Activated CD4-positive, CD25-positive, alpha-beta regulatory T cell treated with anti-CD3 and anti-CD28 coated beads, Interleukin-2, amount 50 U/mL, for 16 hours (primary cell): Measurements from ENCODE around the gene CPAMD8.
A peak's percentile ranks its signal among the peaks of the same experiment; 100 is the strongest.
"Not testable (repeated sequence)": the region's sequence is repeated elsewhere in the genome, so short reads cannot be mapped to it uniquely, and the experiment has no call there.

Source experiments
- DNase-seq: peaks from one replicate; pipeline ENCODE4 v3.0.0-alpha.2; 2020; ENCODE audit warnings: low read depth, low spot score

CPAMD8 gene

DNA sequence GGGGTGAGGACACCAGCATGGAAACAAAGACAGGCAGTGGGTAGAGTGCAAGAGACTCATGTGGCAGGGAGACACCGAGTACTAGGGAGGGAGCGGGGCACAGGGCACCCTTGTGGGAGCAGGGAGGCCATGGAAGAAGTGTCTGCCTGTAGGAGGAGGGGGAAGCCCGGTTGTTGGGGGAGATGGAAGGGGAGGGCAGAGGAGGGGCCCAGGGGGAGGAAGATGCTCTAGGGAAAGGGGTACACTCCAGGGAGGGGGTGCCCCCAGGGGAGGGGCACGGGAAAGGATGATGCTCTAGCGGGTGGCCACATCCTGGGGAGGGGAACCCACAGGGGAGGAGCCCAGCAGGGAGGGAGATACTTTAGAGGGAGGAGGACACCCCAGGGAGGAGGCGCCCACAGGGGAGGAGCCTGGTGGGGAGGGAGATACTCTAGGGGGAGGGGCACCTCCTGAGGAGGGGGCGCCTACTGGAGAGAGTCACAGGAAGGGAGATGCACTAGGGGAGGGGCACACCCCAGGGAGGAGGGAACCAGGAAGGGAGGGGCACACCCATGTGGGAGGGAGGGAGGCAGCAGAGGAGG lies 24.9 kb downstream of the CPAMD8 start:
- DNase-seq: peak; percentile 59

DNA sequence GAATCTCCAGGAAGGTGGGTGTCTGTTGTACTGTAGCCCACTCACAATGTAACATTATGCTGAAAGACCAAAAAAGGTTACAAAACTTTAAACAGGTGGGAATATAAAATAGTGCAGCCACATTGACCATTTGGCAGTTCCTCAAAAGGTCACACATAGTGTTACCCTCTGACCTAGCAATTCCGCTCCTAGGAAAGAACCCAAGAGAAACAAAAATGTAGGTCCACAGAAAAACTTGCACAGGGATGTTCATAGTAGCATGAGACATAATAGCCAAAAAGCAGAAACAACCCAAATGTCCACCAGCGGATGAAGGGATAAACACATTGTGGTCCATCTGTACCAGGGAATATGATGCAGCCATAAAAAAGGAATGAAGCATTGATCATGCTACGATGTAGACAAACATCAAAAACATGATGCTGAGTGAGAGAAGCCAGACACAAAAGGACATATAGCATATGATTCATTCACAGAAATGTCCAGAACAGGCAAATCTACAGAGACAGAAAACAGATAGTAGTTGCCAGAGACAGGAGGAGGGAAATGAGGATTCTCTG lies 27.9 kb downstream of the CPAMD8 start:
- no peak for DNase-seq

DNA sequence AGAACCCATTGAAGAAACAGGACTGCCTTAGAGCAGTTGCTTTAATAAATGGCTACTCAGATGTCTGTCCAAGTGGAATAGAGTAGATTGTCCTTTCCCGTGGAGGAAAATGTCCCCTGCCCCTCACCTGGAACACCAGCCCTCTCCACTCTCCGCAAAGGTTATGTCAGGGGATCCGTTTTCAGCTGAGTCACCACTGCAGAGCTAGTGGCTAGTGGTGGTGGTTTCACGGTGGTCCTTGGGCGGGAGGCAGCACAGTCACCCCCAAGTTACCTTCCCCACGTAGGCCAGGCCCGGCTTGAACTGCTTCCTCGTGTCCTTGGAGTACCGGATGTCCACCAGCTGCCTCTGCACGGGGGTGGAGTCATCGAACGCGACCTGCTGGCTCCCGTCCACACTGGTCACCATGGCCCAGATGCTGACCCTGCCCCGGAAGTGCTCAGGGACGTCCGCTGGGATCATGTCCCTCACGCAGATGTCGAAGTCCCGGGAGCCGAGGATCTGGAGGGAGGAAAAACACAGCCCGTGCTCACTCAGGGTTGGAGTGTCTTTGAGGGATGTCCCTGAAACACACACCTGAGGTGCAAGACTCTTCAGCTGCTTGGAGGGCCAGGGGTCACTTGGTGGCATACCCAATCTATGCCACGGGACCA lies 29.6 kb downstream of the CPAMD8 start:
- not testable (repeated sequence) for DNase-seq

DNA sequence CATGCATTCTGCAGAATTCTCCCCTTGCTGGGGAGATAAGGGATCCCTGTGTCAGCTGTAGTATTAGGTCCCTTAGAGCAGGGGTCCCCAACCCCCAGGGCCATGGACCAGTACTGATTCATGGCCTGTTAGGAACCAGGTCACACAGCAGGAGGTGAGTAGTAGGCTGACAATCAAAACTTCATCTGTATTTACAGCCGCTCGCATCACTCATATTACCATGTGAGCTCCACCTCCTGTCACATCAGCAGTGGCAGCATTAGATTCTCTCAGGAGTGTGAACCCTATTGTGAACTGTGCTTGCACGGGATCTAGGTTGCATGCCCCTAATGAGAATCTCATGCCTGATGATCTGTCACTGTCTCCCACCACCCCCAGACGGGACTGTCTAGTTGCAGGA lies 37.9 kb downstream of the CPAMD8 start:
- no peak for DNase-seq

DNA sequence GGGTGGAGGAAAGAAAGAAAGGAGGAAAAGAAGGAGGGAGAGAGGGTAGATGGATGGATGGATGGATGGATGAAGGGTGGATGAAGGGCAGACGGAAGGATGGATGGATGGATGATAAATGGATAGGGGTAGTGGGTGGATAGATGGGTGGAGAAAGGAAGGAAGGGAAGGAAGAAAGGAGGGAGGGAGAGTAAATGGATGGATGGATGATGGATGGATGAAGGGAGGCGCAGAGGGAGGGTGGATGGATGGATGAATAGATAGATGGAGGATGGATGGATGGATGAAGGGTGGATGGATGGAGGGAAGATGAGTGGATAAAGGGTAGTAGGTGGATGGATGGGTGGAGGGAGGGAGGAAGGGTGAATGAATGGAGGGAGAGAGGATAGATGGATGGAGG lies 41.2 kb downstream of the CPAMD8 start:
- no peak for DNase-seq

DNA sequence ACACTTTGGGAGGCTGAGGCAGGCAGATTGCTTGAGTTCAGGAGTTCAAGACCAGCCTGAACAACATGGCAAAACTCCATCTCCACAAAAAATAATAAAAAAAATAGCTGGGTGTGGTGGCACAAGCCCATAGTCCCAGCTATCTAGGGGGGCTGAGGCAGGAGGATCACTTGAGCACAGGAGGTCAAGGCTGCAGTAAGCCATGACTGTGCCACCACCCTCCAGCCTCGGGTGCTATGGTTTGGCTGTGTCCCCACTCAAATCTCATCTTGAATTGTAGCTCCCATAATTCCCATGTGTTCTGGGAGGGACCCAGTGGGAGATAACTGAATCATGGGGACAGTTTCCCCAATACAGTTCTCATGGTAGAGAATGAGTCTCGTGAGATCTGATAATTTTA lies 44.0 kb downstream of the CPAMD8 start:
- DNase-seq: not testable (repeated sequence)

DNA sequence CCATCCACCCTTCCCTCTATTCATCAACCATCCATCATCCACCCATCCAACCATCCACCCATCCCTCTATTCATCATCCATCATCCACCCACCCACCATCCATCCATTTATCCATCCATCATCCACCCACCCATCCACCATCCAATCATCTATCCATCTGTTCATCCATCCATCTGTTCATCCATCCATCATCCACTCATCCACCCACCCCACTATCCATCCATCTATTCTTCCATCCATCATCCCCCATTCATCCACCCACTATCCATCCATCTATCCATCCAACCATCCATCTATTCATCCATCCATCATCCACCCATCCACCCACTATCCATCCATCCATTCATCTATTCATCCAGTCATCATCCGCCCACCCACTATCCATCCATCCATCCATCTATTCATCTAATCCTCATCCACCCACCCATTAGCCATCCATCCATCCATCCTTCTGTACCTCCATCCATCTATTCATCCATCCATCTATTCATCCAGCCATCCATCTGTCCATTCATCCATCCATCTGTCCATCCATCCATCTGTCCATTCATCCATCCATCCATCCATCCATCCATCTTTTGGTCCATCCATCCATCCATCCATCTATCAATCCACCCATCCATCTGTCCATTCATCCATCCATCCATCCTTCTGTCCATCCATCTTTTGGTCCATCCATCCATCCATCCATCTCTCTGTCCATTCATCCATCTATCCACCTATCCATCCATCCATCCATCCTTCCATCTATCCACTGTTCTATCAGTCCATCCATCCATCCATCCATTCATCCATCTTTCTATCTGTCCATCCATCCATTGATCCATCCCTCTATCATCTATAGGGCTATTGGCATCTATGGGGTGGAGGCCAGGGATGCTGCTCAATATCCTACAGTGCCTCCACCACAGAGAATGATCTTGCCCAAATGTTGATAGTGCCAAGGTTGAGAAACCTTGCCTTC lies 47.5 kb downstream of the CPAMD8 start:
- no peak for DNase-seq

DNA sequence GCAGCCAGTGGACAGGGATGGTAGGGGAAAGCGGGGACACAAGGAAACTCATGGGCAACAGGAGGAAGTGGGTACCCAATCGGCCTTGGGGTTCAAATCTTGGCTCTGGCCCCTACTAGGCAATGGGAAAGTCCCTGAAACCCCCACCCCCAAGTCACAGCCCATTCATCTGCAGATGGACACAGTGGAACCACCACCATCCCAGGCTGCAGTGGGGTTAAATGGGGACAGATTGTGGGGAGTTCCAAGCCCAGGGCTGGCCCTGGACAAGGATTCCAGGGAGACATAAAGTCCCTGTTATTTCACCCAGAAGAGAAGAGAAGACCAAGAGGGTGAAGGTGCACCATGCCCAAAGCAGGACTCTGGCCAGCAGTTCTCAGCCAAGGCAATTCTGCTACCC lies 48.5 kb downstream of the CPAMD8 start:
- no peak for DNase-seq

DNA sequence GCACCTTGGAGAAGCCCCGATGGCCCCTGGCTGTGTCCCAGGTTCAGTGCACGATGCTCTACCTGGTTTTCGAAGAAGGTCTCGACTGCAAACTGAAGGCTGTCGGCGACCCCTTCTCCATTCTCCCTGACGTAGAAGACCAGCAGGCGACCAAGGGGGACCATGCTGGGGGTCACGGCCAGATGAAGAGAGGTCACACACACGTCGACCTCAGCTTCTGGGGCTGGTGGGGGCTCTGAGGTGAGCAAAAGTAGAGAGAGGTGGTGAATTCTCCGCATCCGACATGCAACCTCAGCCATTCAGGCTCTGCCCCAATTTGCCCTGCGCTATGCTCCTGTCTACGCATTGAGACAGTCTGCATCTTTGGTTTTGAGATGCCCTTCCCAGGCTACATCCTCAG lies 49.3 kb downstream of the CPAMD8 start:
- DNase-seq: no peak

DNA sequence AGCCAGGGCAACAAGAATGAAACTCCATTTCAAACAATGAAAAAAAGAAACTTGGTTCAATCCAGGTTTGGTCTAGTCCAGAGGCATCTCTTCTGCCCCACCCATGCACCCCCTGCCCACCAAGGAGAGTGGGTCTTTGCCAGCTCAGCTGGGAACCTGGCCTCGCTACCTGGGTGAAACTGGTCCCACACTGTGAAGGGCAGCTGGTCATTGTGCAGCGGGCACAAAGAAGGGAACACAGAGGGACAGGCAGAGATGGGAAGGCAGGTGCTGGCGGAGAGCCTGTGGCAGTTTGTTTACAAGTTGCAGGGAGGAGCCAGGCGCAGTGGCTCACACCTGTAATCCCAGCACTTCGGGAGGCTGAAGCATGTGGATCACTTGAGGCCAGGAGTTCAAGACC lies 50.2 kb downstream of the CPAMD8 start:
- DNase-seq: no peak

DNA sequence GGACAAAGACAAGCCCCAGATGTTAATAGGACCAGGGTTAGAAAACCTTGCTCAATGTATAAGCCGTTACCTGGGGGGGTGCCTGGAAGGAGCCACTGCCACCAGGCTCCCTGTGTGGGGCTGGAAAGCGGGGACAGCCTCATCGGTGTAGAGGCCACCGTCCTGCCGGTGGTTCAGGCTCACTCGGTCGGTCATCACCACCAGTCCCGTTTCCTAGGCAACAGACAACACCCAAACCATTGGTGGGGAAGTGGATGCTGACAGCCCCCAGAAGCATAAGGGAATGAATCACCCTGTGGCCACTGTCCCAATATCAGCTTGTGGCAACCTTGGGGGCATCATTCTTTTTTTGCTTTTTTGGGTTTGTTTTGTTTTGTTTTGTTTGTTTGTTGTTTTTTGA lies 55.8 kb downstream of the CPAMD8 start:
- no peak for DNase-seq

DNA sequence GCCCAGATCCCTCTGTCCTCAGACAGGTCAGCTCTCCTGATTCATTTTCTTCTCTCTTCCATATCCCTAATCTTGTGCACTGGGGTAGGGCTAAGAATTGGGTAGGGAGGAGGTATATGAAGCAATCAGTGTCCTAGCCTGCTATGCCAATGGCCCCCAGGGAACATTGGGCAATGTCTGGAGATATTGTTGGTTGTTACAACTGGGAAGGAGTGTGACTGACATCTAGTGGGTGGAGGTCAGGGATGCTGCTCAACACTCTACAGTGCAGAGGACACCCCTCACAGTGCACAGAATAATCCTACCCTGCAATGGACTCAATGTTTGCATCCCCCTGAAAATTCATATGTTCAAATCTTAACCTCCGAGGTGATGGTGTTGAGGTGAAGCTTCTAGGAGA lies 57.5 kb downstream of the CPAMD8 start:
- no peak for DNase-seq

DNA sequence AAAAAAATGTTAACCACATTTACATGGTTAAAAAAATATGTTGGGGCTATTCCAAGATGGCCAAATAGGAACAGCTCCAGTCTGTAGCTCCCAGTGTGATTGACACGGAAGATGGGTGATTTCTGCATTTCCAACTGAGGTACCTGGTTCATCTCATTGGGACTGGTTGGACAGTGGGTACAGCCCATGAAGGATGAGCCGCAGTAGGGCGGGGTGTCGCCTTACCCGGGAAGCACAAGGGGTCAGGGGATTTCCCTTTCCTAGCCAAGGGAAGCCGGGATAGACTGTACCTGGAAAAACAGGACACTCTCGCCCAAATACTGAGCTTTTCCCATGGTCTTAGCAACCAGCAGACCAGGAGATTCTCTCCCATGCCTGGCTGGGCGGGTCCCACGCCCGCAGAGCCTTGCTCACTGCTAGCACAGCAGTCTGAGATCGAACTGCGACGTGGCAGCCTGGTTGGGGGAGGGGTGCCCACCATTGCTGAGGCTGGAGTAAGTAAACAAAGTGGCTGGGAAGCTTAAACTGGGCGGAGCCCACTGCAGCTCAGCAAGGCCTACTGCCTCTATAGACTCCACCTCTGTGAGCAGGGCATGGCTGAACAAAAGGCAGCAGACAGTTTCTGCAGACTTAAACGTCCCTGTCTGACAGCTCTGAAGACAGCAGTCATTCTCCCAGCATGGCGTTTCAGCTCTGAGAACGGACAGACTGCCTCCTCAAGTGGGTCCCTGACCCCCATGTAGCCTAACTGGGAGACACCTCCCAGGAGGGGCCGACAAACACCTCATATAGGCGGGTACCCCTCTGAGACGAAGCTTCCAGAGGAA lies 65.4 kb downstream of the CPAMD8 start:
- DNase-seq: not testable (repeated sequence)

DNA sequence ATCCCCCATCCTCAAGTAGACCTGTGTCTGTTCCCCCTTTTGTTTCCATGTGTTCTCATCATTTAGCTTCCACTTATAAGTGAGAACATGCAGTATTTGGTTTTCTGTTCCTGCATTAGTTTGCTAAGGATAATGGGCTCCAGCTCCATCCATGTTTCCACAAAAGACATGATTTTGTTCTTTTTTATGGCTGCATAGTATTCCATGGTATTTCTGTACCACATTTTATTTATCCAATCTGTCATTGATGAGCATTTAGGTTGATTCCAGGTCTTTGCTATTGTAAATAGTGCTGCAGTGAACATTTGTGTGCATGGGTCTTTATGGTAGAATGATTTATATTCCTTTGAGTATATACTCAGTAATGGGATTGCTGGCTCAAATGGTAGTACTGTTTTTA lies 68.3 kb downstream of the CPAMD8 start:
- DNase-seq: not testable (repeated sequence)

DNA sequence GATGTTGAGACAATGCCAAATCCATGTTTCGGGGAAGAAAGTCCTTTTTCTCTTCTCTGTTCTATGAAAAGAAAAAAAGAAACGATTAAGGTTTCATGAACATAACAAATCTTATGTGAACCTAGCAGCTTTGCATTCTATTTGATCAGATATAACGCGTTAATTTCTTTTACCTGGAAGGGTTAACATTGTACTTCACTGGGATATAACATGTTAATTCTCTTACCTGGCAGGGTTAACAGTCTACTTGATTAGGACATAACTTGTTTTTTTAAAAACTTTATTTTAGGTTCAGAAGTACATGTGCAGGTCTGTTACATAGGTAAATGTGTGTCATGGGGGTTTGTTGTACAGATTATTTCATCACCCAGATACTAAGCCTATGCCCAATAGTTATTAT lies 68.8 kb downstream of the CPAMD8 start:
- no peak for DNase-seq

DNA sequence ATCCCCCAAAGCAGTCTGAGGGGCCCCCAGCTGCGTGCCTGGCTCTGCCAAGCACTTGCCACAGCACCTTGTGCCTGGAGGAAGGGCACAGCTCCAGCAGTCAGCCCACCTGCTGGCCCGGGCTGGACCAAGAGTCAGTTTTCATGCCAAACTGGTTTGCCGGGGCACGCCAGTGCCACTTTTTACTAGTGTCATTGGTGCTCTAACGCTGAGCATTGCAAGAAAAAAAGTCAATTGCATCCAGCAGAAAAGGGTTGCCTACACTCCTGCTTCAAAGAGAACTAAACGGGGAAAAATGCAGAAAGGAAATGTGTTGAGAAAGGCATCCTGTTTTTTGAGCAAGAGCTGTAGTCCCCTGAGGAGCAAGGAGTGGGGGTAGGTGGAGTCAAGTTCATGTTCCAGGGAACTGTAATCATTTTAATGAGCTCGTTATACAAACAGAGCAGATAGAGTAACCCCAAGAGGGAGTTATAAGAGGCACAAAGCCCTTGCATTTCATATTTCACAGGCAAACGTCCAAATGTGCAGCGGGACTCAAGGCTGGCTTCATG lies 69.4 kb downstream of the CPAMD8 start:
- no peak for DNase-seq

DNA sequence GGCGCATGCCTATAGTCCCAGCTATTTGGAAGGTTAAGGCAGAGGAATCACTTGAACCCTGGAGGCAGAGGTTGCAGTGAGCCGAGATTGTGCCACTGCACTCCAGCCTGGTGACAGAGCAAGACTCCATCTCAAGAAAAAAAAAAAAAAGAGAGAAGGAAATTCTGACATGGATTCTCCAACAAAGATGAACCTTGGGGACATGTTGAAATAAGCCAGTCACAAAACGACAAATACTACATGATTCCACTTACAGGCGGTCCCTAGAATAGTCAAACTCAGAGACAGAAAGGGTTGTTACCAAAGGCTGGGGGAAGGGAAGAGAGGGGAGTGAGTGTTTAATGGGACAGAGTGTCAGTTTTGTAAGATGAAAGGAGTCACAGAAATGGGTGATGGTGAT lies 71.4 kb downstream of the CPAMD8 start:
- DNase-seq: no peak

DNA sequence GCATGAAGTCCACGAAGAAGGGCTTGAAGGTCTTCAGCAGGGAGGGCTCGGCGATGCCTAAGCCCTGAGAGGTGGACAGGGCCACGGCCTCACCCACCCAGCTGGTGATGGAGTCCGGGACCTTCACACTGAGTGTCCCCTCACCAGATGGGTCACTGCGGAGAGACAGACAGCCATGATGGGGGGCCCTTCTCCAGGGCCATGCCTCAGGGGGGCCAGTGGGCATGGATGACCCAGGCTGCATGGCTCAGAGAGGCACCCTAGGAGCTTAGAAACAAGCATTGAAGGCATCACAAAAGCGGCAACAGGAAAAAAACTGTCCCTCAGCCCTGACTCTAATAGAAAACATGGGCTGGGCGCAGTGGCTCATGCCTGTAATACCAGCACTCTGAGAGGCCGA lies 74.6 kb downstream of the CPAMD8 start:
- DNase-seq: no peak

DNA sequence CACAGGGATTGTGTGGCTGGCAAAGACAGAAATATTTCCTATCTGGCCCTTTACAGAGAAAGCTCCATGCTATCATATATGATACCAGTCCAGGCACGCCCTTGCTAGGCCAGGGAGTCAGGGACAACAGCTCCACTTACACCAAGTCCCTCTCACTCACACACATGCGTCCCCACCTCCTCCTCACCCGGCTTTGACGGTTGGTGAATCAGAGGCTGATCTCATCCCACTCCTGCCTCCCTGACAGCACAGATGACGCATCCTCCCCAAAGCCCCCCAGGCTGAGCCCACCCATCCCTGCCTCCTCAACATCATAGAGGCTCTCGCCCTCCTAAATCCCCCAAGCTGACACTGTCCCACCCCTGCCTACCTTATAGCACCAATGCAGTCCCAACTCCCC lies 75.1 kb downstream of the CPAMD8 start:
- no peak for DNase-seq

DNA sequence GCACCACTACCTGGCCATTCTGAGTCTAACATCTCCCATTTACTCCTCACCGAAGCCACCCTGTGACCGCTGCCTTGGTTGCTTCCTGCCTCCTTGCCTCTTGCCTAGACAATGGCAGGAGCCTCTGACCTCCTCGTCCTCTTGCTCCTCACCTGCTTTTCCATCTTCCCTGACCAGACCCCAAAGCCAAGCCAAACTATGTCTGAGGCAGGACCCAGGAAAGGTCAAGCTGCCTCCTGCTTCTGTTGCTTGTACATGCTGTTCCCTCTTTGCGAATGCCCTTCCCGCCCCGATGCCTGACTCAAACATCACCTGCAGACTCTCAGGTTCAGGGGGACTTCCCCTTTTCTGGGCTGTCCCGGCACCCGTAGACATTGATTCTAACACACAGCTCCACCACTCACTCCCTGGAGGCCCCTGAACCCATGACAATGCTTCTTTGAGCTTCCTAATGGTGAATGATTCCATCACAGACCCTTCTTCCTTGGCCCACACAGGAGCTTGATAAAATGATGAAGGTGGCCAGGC lies 77.0 kb downstream of the CPAMD8 start:
- no peak for DNase-seq
